ENCODE results near the gene TRPM3.
A peak's percentile ranks its signal among the peaks of the same experiment; 100 is the strongest.

The TRPM3 gene

DNA sequence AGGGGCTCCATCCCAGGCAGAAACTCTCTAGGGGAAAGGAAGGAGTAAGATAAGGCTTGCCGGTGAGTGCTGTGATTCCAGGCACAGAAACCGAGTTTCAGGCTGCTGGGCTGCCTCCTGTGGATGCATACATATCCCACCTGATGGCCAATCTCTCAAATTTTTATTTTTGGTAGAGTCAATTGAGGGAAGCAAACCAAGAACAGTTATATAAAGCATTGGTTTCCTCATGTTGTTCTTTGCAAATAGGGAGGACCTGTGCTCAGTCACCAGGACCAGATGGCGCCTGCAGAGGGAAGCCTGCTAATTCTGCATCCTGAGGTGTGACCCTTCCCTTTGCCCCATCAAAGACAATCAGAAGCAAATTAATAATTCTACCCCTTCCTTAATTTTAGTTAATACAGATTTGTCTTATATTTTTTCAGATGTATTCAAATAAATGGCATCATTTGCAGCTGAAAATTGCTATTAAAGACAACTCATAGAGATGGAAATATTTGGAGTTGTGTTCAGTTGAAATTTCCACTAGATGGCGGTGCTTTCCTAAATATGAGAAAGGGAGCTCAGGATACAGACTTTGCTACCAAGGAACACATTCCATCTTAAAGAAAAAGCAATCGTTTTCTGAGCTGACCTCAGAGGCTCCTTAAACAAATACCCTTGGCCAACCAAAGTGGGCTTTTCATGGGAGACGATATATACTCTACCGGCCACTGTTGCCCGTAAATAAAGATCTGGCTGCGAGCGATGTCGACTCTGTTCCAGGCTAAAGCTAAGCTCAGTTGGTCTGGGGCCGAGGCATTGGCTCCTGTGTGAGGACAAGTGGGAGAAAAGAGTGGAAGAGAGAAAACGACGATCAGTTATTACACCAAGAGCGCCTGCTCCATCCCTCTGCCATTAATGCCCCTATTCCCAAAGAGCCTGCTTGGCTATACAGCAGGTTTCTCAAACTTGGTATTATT, 481.3 kb downstream of the TRPM3 start:
- DNase-seq = peak; percentile 54

DNA sequence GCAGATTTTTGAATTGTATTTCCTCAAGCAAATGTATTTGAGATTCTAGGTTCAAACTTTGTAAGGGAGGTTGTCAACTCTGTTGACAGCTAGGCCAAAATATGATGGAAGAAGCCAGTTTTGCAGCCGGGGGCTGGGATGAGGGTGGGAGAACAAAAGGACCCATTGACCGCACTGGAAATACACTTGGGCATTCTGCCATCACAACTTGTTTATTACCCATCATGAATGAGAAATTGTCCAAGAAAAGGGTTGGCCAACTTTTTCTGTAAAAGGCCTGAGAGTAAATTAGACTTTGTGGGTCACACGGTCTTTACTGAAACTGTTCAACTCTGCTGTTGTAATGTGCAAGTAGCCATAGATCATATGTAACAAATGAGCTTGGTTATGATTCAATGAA, 485.6 kb downstream of the TRPM3 start:
- no peak for DNase-seq

DNA sequence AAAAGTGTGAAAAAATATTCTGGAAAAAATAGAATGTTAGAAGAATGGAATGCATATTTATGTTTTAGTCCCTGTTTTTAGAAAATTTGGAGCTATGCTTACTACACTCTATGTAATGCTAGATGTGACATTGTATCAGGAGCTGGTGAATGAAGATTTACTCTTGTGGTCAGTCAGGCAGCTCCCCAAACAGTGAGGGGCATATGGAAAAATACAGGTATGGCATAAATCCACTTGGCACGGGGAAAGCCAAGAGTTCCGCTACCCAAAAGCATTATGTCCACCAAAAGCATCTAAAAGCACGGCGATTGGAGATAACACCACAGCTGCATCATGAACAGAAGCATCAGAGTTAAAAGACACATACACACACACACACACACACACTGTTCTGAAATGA, 486.7 kb downstream of the TRPM3 start:
- DNase-seq = no peak

DNA sequence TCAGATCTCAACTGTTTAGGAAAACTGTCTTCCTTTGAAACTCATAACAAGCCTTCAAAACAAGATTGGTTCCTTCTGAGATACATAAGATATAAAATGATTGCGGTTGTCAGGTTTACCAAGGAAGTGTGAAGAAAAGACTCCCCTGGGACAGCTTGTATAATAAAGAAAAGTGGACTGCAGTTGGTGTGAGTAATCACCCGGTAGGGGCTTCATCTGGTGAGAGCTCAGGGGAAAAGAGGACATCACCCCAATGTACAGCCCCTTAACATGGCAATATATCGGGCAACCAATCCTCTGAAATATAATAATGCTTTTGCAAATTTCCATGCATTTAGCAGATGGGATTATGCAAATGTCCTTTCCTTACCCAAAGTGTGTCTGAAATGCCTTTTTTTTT, 490.4 kb downstream of the TRPM3 start:
- DNase-seq = no peak

- peak; percentile 10 for DNase-seq
Observed at GRCh38 chr9:70629080-70629685, 492.2 kb downstream of the TRPM3 start.

DNA sequence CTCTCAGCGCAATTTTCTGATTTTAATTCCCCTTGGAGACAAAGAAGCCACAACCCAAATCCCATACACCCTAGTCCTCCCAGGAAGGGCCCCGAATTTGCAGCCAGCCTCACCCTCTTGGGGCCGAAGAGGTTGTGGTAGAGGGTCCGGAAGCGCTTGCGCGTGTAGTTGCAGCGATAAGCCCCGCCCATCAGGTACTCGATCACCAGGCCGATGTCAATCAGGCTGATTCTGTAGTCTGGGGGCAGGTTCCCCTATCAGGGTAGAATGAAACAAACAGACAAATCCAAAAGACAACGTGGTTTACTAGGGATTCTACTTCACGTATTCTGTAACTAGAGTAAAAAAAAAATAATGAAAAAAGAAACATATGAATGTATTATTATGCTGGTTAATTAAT, 496.3 kb downstream of the TRPM3 start:
- no peak for DNase-seq

DNA sequence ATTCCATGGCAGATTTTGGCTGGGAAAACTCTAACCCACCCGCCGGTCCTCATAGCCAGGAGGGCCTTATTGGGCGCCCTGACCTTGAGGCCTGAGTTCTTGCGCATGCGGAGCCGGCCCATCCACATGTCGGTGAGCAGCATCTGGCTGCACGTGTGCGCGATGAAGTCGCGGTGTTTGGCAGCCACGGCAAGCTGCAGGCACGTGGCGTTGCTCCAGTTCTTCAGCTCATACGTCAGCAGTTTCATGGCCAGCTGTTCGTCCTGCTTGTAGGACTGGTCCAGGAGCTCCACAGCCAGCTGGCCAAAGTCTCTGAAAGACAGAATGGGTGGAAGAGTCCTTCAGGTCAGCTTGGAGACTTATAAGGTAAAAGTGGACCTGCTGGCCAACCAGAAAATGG, 502.6 kb downstream of the TRPM3 start:
- DNase-seq = no peak

GRCh38 chr9:70617033-70617828, 504.2 kb downstream of the TRPM3 start:
- DNase-seq = no peak

- no peak for DNase-seq
Observed at GRCh38 chr9:70616228-70616990, 505.0 kb downstream of the TRPM3 start.

GRCh38 chr9:70615464-70616138, 505.8 kb downstream of the TRPM3 start:
- no peak for DNase-seq

- DNase-seq = no peak
Observed at GRCh38 chr9:70614786-70615463, 506.5 kb downstream of the TRPM3 start.

DNA sequence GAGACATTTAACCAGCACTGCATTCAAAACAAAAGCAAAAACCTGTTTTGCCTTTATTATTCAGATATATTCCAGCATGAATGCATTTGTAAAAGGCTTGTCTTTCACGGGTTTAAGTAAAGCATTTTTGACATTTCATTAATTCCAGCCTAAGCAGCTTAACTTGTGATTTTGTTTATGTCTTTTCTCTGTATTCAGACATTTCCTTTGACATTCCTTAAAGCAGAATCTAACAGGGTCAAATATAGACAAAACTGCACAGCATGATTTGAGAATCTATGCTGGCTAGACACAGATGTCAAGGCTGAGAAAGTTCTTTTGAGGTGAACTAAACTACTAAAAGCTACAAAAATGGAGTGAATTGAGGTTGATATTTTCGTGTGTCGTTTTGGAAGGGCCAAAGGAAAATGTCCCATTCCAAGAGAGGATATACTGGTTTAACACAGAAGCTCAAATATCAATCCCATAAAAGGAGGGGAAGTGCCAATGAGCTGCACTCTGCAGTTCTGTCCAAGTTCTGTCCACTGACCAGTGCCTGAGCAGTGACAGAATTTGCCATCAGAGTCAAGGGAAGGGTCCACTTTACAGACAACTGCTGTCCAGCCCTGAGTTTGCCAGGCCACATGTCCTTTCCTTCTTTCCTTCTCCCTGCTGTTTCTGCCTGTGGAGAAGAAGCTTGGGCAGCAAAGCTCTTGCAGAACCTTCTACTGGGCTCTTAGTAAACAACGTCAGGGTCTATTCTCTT, 508.2 kb downstream of the TRPM3 start:
- DNase-seq = no peak

- no peak for DNase-seq
Observed at GRCh38 chr9:70610287-70610644, 511.2 kb downstream of the TRPM3 start.

- DNase-seq = no peak
Observed at GRCh38 chr9:70609542-70610286, 511.7 kb downstream of the TRPM3 start.

GRCh38 chr9:70609011-70609410, 512.4 kb downstream of the TRPM3 start:
- DNase-seq = no peak

DNA sequence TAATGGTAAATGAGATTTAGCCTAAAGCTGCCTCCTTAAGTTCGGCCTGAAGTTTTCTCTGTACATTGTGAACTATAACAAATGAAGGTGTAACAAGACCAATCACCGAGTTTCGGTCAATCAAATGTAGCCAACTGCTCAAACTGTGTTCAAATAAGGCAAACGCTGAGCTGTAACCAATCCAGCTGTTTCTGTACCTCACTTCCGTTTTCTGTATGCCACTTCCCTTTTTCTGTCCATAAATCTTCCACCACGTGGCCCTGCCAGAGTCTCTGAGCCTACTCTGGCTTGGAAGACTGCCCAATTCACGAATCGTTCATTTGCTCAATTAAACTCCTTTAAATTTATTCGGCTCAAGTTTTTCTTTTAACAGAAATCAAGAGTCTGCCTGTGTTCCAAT, 513.5 kb downstream of the TRPM3 start:
- no peak for DNase-seq

DNA sequence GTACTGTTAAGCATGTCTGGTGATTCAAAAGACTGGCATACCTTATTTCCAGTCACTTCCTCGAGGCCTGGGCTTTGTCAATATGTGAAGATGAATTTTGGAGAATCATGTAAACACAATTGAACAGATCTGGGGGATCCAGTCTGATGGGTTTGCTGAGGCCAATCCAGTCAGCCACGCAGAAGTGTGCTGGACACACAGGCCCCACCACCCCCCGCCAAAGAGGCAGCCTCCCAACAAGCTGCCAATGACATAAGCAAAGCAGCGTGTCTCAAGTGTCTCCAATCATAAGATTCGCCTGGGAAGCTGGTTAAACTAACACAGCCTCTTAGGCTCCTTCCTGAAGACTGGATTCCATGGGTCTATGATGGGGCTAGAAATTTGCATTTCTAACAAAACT, 514.1 kb downstream of the TRPM3 start:
- DNase-seq = no peak

DNA sequence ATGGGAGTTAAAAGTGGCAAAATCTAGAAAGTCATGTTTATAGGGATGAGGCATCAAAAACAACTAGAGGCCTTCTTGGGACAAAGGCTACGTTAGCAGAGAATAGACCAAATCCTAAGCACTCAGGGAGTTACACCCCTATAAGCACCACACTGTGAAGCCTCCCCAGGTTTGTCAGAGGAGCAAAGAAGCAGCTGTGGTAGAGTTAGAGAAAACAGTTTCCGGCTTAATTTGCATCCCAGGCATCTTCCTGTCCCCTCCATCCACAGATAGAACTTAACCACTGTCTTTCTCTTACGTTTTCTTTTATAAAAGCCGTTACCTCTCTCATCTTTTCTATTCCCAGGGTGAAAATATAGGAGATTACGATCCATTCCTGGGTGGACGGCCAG, 518.4 kb downstream of the TRPM3 start:
- DNase-seq = no peak

DNA sequence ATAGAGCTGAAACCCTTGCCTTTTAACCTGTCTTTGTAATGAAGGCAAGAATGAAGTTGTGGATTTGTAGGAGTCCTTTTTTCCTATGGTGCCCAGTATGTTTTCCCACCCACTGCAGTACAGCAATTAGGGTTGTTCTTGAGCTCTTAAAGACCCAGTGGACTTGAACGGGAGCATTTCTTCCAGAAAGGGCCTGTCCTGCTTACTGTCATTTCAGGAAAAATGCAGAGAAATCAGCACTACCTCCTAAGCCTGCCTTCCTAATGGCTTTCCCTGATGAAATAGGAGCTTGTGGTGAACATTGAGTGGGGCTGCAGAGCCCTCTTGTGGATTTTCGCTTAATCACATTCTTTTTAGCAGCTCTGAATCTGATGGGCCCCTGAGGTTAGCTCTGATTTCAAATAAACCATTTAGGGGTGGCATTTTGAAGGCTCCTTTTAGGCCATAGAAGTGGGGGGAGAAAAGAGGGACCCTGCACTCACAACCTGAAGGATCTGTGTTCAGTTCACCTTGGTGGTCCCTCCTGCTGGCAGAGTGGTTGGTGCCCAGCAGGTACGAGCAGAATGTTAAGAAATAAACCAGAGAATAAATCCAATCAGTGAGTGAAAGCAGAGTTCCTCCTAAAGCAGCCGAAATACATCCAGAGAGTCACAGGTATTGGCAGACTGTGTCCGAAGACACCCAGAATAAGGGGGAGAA, 519.0 kb downstream of the TRPM3 start:
- DNase-seq = peak; percentile 62
